ENCODE results near the gene ZNF394. TPM values are rescaled to one million over a fixed set of nuclear protein-coding genes. Genes with fewer than 3 reads are reported as not detected.

ZNF394 gene
- 19.6 and 19.8 TPM in 2 replicates for polyA plus RNA-seq (2012; rRNA removed)
- 16.7 and 17.1 TPM in 2 replicates for polyA plus RNA-seq (2012; cell fraction: cytosol; rRNA removed)
- 28.5 and 28.6 TPM in 2 replicates for polyA plus RNA-seq (2012; cell fraction: nucleus; rRNA removed)

- peak; percentile 95 for DNase-seq
- H3F3A ChIP-seq (replicated peaks; ENCODE audit: insufficient read depth): peaks cover 7% of the 10 kb centered on the region
- H3K9me3 ChIP-seq: no peaks in the 10 kb centered on the region
- POLR2A ChIA-PET: interaction anchor here (0.5 to 1.7 kb wide), 12 partner anchors 11 to 117 kb away, joined by 3 to 15 read pairs (median 4); partner anchors contain the start of genes BUD31, FAM200A, PDAP1 and ZNF655
- H3K4me1 ChIP-seq (ENCODE audit: control insufficient read depth in 1 of 2, insufficient read depth in 2 of 2, low read depth in 1 of 2, low read length in 1 of 2): peaks cover 9 to 10% of the 10 kb centered on the region in 2 experiments; a peak in 3 of 4 replicates
- H4K20me1 ChIP-seq (ENCODE audit: insufficient read depth): peaks cover 18% of the 10 kb centered on the region
- no peaks in the 10 kb centered on the region for H3K9me2 ChIP-seq
- peak within 1 kb of the TSS; percentile 75 to 87 for H3K27ac ChIP-seq (ENCODE audit: low read depth in 2 of 2, low read length in 1 of 2)
- CTCF ChIA-PET: interaction anchor here (1.1 to 1.4 kb wide), 3 partner anchors 43 to 116 kb away, joined by 3 to 4 read pairs (median 4); no protein-coding TSS in a partner anchor
- peaks cover 64% of the 10 kb centered on the region for H3K79me2 ChIP-seq (ENCODE audit: insufficient read depth)
- H3K4me3 ChIP-seq (ENCODE audit: low read depth in 2 of 2, low read length in 1 of 2): peak within 1 kb of the TSS; percentile 65 to 80
- H3K36me3 ChIP-seq (replicated peaks in 1 of 2; ENCODE audit: control insufficient read depth in 1 of 2, insufficient read depth in 2 of 2, low read length in 1 of 2): peaks cover 3 to 27% of the 10 kb centered on the region in 2 experiments
- peak within 1 kb of the TSS; percentile 74 for H3K9ac ChIP-seq
- WGBS (ENCODE audit: low lambda C conversion rate): under 1% methylated on average over 50 of the region's 68 CpGs
- peak within 1 kb of the TSS; percentile 90 for H2AFZ ChIP-seq (ENCODE audit: low read depth)
- H3K4me2 ChIP-seq: peak within 1 kb of the TSS; percentile 91
- H3K27me3 ChIP-seq (ENCODE audit: insufficient read depth): no peaks in the 10 kb centered on the region
- TF ChIP-seq RFX5 (IDR thresholded peaks at IDR 0.05; ENCODE audit: low read length) (no peak; the same call in 1 of the 2 replicates), MXI1 (IDR thresholded peaks at IDR 0.05; ENCODE audit: low read depth, low read length) (peak; percentile 88), TEAD4 (IDR thresholded peaks at IDR 0.05; ENCODE audit: borderline replicate concordance, insufficient read depth) (0 out of 2 replicates have a peak, but pooled peaks have one; percentile 28), GABPA (IDR thresholded peaks at IDR 0.05; ENCODE audit: low read depth) (peak; percentile 99), FOXJ3 (CRISPR knock-in tag; IDR thresholded peaks at IDR 0.05) (no peak), ELF1 (IDR thresholded peaks at IDR 0.05) (peak; percentile 92), NRF1 (IDR thresholded peaks at IDR 0.05; ENCODE audit: low read depth, low read length) (no peak), RAD21 (IDR thresholded peaks at IDR 0.05; ENCODE audit: low read length) (no peak), RCOR1 (IDR thresholded peaks at IDR 0.05; ENCODE audit: low read length) (0 out of 2 replicates have a peak, but pooled peaks have one; percentile 51), EZH2phosphoT487 (IDR thresholded peaks at IDR 0.05; ENCODE audit: borderline replicate concordance, low read depth) (no peak), TAF1 (IDR thresholded peaks at IDR 0.05; ENCODE audit: borderline replicate concordance, low read depth, low read length) (peak; percentile 95), MAX (IDR thresholded peaks at IDR 0.05; ENCODE audit: low read depth) (peak; percentile 97), NFIC (IDR thresholded peaks at IDR 0.05; ENCODE audit: borderline replicate concordance) (no peak), CTCF (IDR thresholded peaks at IDR 0.05) (peak; percentile 17; the same call in 1 of the 2 replicates), CHD2 (IDR thresholded peaks at IDR 0.05; ENCODE audit: low read length, partially characterized antibody) (peak; percentile 85), JUND (IDR thresholded peaks at IDR 0.05) (no peak), USF1 (IDR thresholded peaks at IDR 0.05; ENCODE audit: borderline replicate concordance, low read depth) (peak; percentile 56), GATA2 (CRISPR knock-in tag; IDR thresholded peaks at IDR 0.05) (no peak)
- TF ChIP-seq, protein P1, sequence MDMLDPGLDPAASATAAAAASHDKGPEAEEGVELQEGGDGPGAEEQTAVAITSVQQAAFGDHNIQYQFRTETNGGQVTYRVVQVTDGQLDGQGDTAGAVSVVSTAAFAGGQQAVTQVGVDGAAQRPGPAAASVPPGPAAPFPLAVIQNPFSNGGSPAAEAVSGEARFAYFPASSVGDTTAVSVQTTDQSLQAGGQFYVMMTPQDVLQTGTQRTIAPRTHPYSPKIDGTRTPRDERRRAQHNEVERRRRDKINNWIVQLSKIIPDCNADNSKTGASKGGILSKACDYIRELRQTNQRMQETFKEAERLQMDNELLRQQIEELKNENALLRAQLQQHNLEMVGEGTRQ (IDR thresholded peaks at IDR 0.05; ENCODE audit: borderline replicate concordance, low read depth, low read length): no peak
- TF ChIP-seq, protein P2, sequence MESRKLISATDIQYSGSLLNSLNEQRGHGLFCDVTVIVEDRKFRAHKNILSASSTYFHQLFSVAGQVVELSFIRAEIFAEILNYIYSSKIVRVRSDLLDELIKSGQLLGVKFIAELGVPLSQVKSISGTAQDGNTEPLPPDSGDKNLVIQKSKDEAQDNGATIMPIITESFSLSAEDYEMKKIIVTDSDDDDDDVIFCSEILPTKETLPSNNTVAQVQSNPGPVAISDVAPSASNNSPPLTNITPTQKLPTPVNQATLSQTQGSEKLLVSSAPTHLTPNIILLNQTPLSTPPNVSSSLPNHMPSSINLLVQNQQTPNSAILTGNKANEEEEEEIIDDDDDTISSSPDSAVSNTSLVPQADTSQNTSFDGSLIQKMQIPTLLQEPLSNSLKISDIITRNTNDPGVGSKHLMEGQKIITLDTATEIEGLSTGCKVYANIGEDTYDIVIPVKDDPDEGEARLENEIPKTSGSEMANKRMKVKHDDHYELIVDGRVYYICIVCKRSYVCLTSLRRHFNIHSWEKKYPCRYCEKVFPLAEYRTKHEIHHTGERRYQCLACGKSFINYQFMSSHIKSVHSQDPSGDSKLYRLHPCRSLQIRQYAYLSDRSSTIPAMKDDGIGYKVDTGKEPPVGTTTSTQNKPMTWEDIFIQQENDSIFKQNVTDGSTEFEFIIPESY (IDR thresholded peaks at IDR 0.05; ENCODE audit: borderline replicate concordance, low read depth): peak; percentile 83; the same call in 1 of the 2 replicates
- TF ChIP-seq, protein P3, sequence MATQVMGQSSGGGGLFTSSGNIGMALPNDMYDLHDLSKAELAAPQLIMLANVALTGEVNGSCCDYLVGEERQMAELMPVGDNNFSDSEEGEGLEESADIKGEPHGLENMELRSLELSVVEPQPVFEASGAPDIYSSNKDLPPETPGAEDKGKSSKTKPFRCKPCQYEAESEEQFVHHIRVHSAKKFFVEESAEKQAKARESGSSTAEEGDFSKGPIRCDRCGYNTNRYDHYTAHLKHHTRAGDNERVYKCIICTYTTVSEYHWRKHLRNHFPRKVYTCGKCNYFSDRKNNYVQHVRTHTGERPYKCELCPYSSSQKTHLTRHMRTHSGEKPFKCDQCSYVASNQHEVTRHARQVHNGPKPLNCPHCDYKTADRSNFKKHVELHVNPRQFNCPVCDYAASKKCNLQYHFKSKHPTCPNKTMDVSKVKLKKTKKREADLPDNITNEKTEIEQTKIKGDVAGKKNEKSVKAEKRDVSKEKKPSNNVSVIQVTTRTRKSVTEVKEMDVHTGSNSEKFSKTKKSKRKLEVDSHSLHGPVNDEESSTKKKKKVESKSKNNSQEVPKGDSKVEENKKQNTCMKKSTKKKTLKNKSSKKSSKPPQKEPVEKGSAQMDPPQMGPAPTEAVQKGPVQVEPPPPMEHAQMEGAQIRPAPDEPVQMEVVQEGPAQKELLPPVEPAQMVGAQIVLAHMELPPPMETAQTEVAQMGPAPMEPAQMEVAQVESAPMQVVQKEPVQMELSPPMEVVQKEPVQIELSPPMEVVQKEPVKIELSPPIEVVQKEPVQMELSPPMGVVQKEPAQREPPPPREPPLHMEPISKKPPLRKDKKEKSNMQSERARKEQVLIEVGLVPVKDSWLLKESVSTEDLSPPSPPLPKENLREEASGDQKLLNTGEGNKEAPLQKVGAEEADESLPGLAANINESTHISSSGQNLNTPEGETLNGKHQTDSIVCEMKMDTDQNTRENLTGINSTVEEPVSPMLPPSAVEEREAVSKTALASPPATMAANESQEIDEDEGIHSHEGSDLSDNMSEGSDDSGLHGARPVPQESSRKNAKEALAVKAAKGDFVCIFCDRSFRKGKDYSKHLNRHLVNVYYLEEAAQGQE (IDR thresholded peaks at IDR 0.05; ENCODE audit: low read depth, low read length): peak; percentile 45; the same call in 1 of the 2 replicates
These were observed at the start of gene ZNF394 for GRCh38 chr7:99499721-99500636. Gene ZNF394 (minus strand): TSS chr7:99500281. CDS start chr7:99500093, 188 bp downstream.
